Fibroblast of skin of right biceps (primary cell): ENCODE results near the gene SLC38A6.
A peak's percentile ranks its signal among the peaks of the same experiment; 100 is the strongest.

Source experiments
- DNase-seq: peaks from one replicate; pipeline ENCODE4 v3.0.0-alpha.2; 2013

The SLC38A6 gene

DNA sequence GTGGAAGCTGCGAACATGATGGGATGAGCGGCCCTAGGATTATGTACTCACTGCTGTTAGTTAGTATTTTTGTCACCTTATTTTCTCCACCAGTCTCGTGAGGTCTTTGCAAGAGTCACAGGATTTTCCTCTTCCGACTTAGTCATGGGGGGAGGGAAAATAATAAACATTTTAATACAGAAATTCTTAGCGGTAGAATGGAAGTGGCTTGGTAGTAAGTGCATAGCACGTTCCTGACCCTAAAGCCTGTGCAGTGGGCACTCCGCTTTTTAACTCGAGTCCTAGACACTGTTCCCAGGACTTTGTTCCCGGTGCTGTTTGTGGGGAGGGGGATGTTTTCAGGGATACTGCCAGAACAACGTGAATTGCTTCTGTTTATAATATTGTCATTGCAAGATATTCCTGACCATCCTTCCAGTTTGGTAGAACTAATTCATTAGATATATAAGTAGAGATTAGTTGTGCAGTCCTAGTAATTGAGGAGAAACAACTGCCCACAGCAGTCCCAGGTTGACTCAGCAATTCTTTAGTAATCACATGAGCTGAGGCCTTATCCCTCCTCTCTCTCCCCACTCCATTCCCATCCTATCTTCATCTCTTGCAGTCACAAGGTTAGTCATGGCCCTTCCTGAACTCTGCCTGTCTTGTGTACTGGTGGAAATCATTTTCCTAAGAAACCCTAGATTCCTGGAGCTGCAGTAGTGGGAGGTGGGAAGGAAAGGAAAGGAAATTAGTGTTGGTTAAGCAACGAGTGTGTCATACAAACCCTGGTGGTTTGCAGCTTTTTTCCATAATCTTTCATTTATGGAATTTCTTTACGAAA is 799 bp downstream of the SLC38A6 start:
- peak; percentile 90 for DNase-seq

DNA sequence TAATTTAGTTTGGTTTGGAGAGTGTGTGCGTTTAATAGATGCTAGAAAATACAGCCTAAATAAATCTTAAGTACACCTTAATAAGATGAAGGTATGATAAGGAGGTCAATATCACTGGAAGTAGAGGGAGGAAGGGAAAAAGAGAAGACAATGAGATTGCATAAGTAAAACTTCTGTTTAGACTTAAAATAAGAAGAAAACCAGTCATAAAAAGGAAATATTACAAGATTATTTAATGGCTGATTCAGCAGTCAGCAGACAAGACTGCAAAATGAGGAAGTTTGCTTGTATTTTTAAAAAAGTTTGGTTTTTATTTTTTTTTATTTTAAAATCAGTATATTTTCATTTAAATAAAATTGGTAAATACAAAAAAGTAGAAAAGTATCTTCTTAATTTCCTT is 3.2 kb downstream of the SLC38A6 start:
- DNase-seq, result no peak

DNA sequence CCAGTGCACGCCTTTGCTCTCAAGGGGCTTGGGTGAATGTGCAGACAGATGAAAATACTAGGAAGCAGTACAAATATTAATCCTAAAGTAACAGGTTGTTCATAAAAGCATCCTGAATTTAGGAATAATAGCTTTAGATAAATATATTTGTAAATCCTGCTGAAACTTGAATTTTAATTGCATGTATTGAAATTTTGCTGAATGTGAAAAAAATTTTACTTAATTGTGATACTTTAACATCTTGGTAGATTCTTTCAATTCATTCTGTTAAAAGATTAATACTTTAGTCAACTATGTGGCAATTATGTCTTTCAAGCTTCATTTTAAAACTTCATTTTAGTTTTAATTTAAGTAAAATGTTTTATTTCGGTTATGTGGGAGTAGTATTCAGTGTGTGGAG is 5.5 kb downstream of the SLC38A6 start:
- no peak for DNase-seq

DNA sequence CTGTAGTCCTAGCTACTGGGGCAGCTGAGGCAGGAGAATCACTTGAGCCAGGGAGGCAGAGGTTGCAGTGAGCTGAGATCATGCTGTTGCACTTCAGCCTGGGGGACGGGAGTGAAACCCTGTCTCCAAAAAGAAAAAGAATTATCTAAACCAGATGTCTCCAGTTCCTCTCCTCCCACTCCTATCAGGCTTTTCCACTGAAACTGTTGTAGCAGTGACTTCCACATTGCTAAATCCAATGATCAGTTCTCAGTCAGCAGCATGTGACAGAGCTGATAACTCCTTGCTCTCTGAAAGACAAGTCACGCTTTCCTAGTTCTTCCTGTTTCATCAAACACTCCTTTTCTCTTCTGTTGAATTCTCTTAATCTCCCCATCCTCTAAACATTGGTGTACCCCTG is 8.6 kb downstream of the SLC38A6 start:
- DNase-seq, result peak; percentile 24

DNA sequence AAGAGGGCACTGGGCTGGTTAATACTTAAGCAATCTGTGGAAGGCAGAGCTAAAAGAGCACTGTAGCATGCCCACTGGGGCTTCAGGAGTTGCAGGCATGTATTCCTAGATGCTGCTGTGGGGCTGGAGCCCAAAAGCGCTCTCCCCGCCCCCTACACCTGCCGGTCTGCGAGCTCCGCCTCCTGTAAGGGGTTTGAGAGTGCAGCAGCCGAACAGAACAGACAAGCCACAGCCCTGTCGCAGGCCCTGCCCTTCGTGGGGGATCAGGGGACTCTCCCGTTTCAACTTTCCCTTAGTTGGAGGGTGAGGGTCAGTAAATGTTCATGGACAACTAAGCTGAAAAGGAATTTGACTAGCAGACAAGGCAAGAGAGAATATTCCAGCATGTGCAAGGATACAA is 17.6 kb downstream of the SLC38A6 start:
- DNase-seq, result no peak

DNA sequence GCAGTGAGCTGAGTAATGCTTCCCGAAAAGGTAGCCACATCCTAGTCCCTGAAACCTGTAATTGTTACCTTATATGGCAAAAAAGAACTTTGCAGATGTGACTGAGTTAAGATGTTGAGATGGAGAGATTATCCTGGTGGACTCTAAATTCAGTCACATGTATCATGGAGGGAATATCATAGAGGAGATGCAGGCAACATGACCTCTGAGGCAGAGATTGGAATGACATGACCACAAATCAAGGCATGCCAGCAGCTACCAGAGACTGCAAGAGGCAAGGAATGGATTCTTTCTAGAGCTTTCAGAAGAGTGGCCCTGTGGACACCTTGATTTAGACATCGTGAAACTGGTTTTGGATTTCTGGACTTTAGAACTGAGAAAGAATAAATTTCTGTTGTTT is 18.5 kb downstream of the SLC38A6 start:
- DNase-seq, result no peak

DNA sequence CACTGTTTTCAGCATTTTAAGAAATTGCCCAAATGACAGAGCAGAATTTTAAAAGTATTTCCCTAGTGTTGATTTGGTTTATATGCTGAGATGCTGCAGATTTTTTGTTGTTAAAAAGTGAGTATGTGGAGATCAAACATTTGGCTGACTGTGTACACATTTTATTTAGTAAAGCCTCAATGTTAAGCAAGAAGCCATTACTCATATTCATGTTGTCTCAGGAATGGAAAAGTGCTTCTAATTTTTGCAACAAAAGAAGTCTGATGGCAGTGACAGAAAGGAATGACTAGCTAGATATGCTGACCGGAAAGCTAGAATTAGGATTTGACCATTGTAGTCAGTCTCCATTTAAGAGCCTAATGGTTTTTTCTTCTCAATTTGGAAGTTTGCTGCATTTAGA is 22.5 kb downstream of the SLC38A6 start:
- peak; percentile 19 for DNase-seq

DNA sequence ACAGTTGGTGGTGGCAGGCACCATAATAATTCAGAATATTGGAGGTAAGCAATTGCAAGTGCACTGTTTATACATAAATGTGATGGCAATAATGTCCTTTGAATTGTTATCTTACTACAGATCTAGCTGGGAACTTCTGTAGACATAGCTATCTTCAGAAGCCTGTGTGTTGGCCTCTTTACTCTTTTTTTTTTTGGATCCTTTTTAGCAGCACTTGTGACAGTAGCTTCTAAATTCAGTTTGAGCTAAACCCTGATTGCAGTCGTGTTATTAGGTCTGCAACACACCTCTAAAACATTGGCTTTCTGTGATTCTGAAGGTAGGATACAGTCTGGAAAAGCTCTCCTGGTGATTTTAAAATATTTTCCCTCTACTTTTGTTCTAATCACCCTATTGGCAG is 38.5 kb downstream of the SLC38A6 start:
- no peak for DNase-seq

DNA sequence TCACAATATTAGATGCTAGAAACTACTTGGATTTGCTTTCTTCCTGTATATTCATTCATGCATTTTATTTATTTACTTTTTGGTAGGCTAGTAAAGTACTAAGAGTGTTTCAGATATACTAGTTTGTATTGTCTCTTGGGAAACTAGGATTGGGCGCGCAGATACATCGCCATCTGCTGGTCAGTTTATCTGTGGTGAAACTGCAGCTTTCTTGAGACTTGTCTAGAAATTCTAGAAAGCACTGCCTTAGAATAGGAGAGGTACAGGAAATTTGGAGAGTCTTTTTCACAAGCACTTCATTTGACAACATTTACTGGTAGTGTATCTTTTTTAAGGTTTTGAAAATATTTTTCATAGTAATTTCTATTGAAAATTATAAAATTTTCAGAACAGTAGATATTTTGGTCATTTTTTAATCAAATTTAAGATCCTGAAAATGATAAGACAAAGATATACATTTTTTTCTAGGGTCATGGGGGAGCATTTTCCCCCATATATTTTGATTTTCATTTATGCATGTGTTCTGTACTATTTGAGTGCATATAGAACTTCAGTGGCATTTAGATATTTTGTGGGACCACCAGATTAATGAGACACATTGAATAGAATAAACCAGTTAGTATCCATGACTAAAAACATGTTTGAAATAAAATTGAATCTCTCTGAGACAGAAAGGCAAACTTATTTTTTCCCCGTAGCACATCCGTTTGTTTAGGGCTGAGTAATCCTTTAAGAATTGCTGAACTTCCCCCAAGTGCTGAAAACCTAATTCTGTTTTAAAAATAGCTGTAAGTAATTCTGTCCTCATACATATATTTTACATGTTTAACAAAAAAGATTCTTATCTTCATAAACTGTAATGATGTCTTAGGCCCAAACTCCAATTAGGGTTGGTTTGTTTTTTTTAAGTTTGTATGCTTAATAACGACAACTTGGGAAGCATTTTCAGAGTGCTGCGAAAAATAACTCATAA is 44.5 kb downstream of the SLC38A6 start:
- peak; percentile 83 for DNase-seq

DNA sequence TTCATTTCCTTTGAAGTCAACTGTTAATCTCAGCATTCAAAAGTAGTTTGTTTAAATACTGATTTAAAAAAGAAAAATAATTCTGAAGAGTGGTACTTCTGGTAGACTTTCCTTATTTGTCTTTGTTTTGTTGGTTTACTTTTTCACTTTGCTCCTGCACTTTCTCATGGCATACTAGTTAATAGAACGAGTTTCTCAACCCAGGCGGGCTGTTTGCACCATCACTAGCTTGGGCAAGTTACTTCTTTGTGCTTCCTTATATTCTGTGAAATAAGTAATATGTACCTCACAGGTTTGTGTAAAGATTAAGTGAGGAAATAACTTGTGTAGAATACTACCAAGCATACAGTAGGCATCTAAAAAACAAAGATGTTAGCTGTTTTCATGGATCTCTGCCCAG is 45.5 kb downstream of the SLC38A6 start:
- DNase-seq, result no peak

DNA sequence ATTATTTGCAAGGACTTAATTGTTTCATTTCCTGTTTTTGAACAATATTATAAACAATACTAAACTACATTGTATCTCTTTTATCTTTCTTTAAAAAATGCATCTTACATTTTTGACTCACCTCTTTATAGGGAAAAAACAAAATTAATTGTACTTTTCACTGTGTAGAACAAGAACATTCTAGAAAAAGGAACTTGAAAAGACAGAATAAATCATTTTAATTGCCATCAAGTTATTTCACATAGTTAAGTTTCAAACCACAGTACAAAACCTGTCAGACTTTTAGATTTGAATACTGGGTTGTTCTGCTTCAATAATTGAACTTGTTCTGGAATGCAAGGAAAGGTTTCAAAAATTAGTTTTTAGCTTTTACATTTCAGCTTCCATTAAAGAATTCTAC is 50.0 kb downstream of the SLC38A6 start:
- DNase-seq, result no peak

DNA sequence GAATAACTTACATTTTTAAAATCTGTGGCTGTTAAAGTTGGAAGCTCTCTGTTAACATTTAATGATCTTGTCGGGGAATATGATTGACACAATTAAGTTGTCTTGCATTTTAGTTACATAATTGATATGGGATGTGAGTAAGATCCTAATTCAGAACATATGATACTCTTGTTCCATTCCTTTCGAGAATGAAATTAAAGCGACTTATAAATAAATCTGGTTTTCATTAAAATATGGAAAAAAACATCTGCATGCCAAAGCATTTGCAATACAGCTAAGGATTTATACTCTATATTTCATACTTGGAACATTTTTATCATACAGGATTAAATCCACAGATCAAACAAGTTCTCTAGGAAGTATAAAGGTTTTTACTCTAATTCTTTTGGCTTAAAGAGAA is 52.0 kb downstream of the SLC38A6 start:
- DNase-seq, result peak; percentile 69

DNA sequence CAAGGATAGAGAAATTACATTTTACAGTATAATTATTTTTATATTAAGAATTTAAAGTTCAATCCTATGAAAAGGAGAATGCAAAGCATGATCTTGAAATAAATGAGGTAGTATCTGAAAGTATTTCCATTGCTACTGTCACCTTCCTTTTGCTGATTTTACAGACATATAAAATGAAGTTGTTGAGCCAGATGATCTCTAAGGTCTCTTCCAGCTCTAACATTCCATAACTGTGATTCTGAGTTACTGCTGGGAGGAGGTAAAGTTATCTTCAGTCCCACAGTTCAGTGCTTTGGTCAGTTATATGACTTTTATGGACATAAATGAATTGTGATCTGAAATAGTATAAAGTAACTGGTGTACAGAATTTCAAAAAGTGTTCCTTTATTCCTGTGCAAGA is 52.8 kb downstream of the SLC38A6 start:
- DNase-seq, result peak; percentile 48

DNA sequence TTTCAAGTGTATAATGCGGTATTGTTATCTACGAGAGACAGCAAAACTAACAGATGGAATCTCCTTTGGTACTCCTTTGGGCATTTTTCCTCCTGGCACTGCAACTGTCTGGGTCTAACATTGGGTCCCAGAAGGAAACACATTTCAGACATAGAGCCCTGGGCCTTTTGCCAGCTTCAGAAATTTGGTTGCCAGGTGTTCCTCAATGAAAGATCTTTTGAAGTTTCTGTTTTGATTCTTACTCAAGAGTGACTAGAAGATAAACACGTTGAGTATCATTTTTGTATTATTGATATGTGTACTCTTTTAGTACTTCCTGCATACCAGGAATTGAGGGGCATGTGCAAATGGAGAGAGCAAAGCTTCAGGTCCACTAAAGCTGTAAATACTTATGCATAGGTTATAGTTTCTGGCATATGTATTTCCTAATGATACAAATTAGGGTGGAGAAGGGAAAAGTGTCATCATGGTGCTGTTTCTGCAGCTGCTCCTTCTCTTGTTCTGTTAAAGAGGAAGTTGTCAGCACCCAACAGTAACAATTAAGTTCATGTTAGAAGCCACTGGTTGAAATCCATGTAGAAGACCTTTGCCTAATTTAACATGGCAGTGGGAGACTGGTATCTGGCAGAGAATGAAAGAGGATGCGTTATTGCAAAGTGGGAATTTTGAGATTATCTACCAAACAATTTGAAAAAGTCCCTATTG is 53.5 kb downstream of the SLC38A6 start:
- no peak for DNase-seq

DNA sequence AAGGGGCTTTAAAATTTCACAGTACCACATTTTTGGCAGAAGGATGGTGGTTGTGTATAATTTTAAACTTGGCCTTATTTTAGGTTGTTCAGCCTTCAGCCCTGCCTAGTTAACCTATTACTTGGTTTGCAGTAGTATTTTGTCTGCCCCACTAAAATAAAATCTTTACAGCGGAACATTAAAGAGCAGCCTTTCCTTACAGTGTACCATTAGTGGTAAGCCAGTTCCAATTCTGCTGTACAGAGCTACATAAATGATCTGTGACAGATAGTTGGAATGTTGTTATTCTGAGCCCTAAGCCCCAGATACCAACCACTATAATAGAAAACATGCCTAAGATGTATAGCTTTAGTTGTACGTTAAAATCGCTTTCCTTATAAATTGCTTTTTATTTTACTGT is 56.2 kb downstream of the SLC38A6 start:
- peak; percentile 40 for DNase-seq

DNA sequence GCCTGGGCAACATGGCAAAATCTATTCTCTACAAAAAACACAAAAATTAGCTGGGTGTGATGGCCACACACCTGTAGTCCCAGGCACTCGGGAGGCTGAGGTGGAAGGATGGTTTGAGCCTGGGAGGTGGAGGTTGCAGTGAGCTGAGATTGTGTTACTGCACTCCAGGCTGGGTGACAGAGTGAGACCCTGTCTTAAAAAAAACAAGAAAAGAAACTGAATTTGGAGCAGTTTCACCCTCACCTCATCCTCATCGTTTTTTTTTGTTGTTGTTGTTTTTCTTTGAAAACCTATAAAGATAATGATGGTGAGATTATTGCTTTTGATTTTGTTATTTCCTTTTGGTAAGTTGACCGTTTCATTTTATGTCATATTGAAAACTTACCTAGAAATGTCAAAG is 60.7 kb downstream of the SLC38A6 start:
- DNase-seq, result no peak

DNA sequence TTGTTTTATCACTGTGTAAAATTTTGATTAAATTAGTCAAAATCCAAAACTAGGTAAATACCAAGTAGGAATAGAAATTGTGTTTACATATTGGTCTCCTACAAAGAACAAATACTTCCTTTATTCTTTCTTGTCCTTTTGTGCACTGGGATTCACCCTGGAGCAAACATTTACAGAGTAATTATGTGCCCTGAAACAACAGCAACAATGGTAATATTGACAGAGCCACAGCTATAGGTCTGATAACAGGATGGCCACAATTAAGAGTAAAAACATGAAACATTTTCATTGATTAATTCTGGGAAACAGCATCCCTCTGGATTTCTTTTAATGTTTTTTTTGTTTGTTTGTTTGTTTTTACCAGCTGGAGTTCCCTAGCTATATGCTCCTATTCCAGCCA is 61.2 kb downstream of the SLC38A6 start:
- no peak for DNase-seq

DNA sequence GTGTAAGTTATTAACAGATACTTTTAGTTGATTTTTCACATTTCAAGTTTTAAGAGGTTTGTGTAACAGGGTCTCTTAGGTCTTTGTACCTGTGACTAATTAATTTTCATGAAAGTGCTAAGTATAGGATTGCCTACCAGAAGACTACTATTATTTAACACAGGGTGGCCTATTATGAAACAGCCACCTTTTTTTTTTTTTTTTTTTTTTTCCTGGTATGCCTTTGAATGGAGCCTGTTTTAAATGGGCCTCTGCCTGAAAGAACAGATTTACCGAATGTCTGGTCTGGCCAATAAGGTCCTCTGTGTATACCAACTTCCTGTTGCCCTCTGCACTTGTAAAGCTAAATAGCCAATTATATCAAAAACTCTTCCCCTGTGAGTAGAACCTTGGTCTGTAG is 62.5 kb downstream of the SLC38A6 start:
- no peak for DNase-seq

DNA sequence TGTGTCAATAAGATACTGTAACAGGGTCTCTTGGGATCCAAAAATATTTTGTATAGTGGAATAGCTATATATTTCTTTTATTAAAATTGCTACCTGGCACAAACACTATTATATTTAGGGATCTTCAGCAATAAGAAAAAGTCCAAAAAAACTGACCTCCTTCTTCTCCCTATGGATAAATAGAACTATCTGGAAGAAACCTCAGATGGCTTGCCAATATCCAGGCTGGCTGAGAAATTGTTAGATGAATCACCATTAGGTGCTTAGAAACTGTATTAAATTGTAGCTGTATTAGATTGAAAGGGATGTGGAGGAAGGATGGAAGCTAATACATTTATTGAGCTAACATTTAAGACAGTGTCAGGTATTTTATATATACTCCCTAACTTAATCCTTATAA is 66.0 kb downstream of the SLC38A6 start:
- DNase-seq, result no peak

DNA sequence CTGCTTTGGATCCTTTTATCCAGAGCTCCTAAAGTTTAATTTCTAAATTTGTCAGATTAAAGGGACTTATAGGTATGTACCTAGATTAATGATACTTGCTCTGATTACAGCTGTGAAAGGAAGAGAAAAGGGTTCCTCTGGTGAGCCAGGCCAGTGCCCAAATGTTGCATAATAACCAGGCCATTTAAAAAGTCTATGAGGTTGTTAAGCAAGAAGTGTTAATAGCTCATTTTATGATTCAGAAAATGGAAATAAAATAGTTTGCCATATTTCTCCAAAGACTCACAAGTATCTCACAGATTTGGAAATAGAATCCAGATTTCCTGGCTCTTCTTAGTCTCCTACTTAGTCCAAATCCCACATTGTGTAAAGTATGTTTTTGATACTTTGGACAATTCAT is 67.6 kb downstream of the SLC38A6 start:
- peak; percentile 22 for DNase-seq

DNA sequence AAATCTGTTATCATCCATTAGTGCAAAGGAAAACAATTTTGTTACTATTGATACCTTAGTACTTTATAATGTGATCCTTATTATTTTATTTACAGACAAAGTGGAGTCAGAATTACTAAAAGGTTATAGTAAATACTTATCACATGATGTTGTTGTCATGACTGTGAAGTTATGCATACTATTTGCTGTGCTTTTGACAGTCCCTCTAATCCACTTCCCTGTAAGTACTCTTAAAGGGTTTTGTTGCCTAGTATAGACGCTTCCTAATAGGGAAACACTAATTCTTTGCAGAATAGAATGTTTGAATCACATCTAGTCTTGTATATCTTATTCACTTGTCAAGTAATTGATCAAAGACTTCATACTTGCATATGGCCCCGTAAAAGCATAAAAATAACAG is 69.4 kb downstream of the SLC38A6 start:
- no peak for DNase-seq

DNA sequence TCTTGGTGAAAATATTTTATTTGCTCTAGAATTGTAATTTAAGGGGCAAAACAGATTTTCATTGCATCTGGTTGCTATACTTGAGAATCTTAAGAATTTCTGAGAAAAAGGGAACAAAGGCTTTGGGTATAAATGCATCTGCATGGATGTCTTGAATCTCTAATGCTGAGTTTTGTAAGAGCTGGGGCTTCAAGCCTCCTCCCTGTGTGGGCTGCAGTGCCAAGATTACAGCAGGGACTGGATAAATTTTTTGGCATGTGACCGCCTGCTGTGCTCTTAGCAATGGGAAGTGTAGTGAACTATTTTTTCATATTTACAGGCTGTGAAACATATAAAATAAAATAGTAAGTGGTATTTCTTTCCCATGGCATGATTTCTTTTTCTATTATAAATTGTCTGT is 70.0 kb downstream of the SLC38A6 start:
- DNase-seq, result no peak

DNA sequence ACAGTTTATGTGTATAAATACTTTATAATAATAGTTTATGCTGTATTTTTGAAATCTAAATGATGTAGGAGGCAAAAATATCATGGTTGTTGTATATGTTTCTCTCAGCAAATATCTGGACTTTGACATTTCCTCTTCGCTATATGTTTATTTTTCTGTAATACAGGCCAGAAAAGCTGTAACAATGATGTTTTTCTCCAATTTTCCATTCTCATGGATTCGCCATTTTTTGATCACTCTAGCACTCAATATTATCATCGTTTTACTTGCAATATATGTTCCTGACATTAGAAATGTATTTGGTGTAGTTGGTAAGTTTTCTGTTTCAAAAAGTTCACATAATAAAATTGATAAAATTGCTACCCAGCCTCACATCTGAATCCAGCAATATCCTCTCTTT is 70.6 kb downstream of the SLC38A6 start:
- DNase-seq, result no peak
